HEK293 (cell line): ENCODE measurements around the gene TM6SF1.

ENCODE experiments used
- CTCF ChIA-PET: fragments of 350-600 bp; formaldehyde crosslinking; extraction: SDS; loops from one replicate; lab custom pipeline; 2021; ENCODE audit warnings: antibody characterized with exemption; lab: Yijun Ruan, JAX
- POLR2A ChIA-PET: fragments of 300-600 bp; formaldehyde crosslinking; extraction: SDS; loops from one replicate; lab custom pipeline; 2020; ENCODE audit warnings: antibody characterized with exemption, inconsistent platforms; lab: Yijun Ruan, JAX
- H3K27ac ChIP-seq: fragments of 200-500 bp; sonication (Bioruptor generic); 2 replicates; pipeline ENCODE4 v1.5.1; 2014; ENCODE audit warnings: low read depth, low read length, control low read depth, inconsistent platforms; ENCODE audit errors: extremely low read depth
- H3K36me3 ChIP-seq, 2 experiments: fragments of 200-500 bp in 1 of 2; sonication (Bioruptor generic) in 1 of 2; 1 replicate in 1 of 2; 2 replicates in 1 of 2; pipeline ENCODE4 v1.5.1; 2014 to 2017; ENCODE audit warnings: inconsistent platforms in 2 of 2, low read length in 2 of 2; ENCODE audit not compliant: control insufficient read depth in 2 of 2, insufficient read depth in 1 of 2
- H3K4me1 ChIP-seq: fragments of 200-500 bp; sonication (Bioruptor generic); 2 replicates; pipeline ENCODE4 v1.5.1; 2014; ENCODE audit warnings: mild to moderate bottlenecking, low read length, inconsistent platforms; ENCODE audit not compliant: control insufficient read depth, insufficient read depth
- H3K4me3 ChIP-seq: 2 replicates; pipeline ENCODE4 v1.5.1; 2011; ENCODE audit warnings: low read depth, mild to moderate bottlenecking, control low read depth, low read length, moderate library complexity
- H3K9me3 ChIP-seq: fragments of 200-500 bp; sonication (Bioruptor generic); 2 replicates; pipeline ENCODE4 v1.5.1; 2014; ENCODE audit warnings: low read depth, low read length, inconsistent platforms; ENCODE audit not compliant: control insufficient read depth, insufficient read depth
- KLF10 ChIP-seq: fragments of 450-650 bp; IDR thresholded peaks from 2 replicates; pipeline ENCODE4 v1.5.1; 2018; ENCODE audit warnings: missing biosample characterization, mild to moderate bottlenecking, missing genetic modification characterization
- PRDM1 ChIP-seq: fragments of 450-650 bp; formaldehyde crosslinking; IDR thresholded peaks from 2 replicates; pipeline ENCODE4; 2016; ENCODE audit warnings: missing biosample characterization, missing genetic modification characterization
- SP3 ChIP-seq: fragments of 450-650 bp; formaldehyde crosslinking; IDR thresholded peaks from 2 replicates; pipeline ENCODE4 v1.5.1; 2016; ENCODE audit warnings: missing biosample characterization, missing genetic modification characterization
- SP7 ChIP-seq: fragments of 450-650 bp; formaldehyde crosslinking; IDR thresholded peaks from 2 replicates; pipeline ENCODE4 v1.5.1; 2016; ENCODE audit warnings: missing biosample characterization, missing genetic modification characterization
- ZNF146 ChIP-seq: fragments of 450-650 bp; formaldehyde crosslinking; IDR thresholded peaks from 2 replicates; pipeline ENCODE4 v1.5.1; 2016; ENCODE audit warnings: missing biosample characterization, missing genetic modification characterization
- ZNF433 ChIP-seq: fragments of 450-650 bp; formaldehyde crosslinking; IDR thresholded peaks from 2 replicates; pipeline ENCODE4 v1.5.1; 2016; ENCODE audit warnings: missing biosample characterization, missing genetic modification characterization, low read depth
- ZNF510 ChIP-seq: fragments of 450-650 bp; formaldehyde crosslinking; IDR thresholded peaks from 2 replicates; pipeline ENCODE4 v1.5.1; 2018; ENCODE audit warnings: mild to moderate bottlenecking, missing genetic modification characterization, missing biosample characterization; ENCODE audit not compliant: insufficient replicate concordance
- ZNF555 ChIP-seq: fragments of 450-650 bp; formaldehyde crosslinking; conservative IDR thresholded peaks from 2 replicates; pipeline ENCODE4 v1.5.1; 2017; ENCODE audit warnings: missing biosample characterization, mild to moderate bottlenecking, missing genetic modification characterization, inconsistent platforms
- ZNF560 ChIP-seq: fragments of 450-650 bp; formaldehyde crosslinking; IDR thresholded peaks from 2 replicates; pipeline ENCODE4 v1.5.1; 2017; ENCODE audit warnings: missing biosample characterization, missing genetic modification characterization, borderline replicate concordance
- ZNF600 ChIP-seq: fragments of 450-650 bp; formaldehyde crosslinking; IDR thresholded peaks from 2 replicates; pipeline ENCODE4 v1.5.1; 2016; ENCODE audit warnings: missing biosample characterization, missing genetic modification characterization
- ZNF701 ChIP-seq: fragments of 450-650 bp; formaldehyde crosslinking; IDR thresholded peaks from 2 replicates; pipeline ENCODE4 v1.5.1; 2016; ENCODE audit warnings: missing biosample characterization, missing genetic modification characterization
- ZNF707 ChIP-seq: fragments of 450-650 bp; formaldehyde crosslinking; IDR thresholded peaks from 2 replicates; pipeline ENCODE4 v1.5.1; 2016; ENCODE audit warnings: missing biosample characterization, missing genetic modification characterization
- ZSCAN30 ChIP-seq: fragments of 450-650 bp; IDR thresholded peaks from 2 replicates; pipeline ENCODE4 v1.5.1; 2018; ENCODE audit warnings: missing biosample characterization, mild to moderate bottlenecking, missing genetic modification characterization, moderate library complexity
- ZXDB ChIP-seq: fragments of 450-650 bp; formaldehyde crosslinking; IDR thresholded peaks from 2 replicates; pipeline ENCODE4 v1.5.1; 2016; ENCODE audit warnings: missing biosample characterization, missing genetic modification characterization
- TF ChIP-seq, protein P1 (sequence below): fragments of 450-650 bp; formaldehyde crosslinking; IDR thresholded peaks from 2 replicates; pipeline ENCODE4 v1.5.1; 2017; ENCODE audit warnings: missing biosample characterization, mild to moderate bottlenecking, missing genetic modification characterization, moderate library complexity
- TF ChIP-seq, protein P2 (sequence below): fragments of 450-650 bp; formaldehyde crosslinking; IDR thresholded peaks from 2 replicates; pipeline ENCODE4 v1.5.1; 2016; ENCODE audit warnings: missing biosample characterization, missing genetic modification characterization

TM6SF1 gene

DNA sequence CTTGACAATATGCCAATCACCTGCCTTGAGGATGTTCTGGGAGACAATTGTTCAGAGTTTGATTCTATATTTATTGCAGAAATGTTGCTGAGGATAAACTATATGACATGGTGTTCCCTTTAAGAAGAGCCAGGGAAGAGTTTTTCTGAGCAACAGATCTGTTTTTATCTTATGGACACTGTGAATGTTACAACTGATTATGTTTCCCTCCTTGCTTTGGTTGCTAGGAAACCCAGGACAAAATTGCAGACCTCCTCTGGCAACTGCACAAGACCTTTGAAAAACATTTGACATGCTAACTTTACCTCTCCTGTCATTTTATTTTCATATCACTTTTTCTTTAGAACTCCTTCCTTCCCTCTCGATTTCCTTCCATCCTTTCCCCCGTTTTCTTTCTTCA lies 8.2 kb upstream of the TM6SF1 start:
- H3K9me3 ChIP-seq, result no peaks in the 10 kb centered on the region
- ChIA-PET CTCF (no interaction called here), POLR2A (no interaction called here)
- no peak overlapping the region for H3K4me3 ChIP-seq
- TF ChIP-seq PRDM1 (tag by site-specific recombination) (peak; percentile 72; the same call in 1 of the 2 replicates), ZSCAN30 (no peak)
- H3K4me1 ChIP-seq, result no peaks in the 10 kb centered on the region
- no peaks in the 10 kb centered on the region for H3K36me3 ChIP-seq
- no peak overlapping the region for H3K27ac ChIP-seq

DNA sequence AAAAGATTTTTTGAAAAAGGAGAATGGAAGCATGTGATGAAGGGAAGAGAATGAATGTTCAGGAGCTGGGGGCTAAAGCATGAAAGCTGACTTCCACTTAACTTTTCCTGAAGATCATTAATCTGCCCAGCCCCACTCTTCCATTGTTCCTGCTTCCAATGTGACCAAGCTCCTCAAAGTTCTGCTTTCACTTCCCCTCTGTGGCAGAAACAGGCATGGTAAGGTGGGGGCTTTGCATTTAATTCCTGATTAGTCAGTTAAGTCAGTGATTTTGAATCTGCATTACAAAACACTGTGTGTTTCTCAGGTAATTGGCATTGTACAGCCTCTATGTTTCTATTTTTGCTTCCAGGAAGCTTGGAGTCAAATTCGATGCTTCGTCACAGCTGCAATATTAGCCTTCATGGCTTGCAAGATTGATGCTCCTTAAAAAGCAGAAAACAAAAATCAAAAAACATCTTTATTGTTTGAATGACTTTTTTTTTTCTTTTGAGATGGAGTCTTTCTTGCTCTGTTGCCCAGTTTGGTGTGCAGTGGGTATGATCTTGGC lies 7.3 kb upstream of the TM6SF1 start:
- CTCF ChIA-PET, result interaction anchor here (1.0 kb wide), 1 partner anchor 14 kb away, joined by 4 read pairs; no protein-coding TSS in a partner anchor
- TF ChIP-seq ZNF600 (tag by site-specific recombination) (no peak), ZNF701 (tag by site-specific recombination) (no peak), ZNF510 (tag by site-specific recombination) (no peak), ZNF555 (tag by site-specific recombination) (no peak), ZNF560 (no peak), SP7 (tag by site-specific recombination) (no peak)
- POLR2A ChIA-PET, result no interaction called here
- H3K4me3 ChIP-seq, result no peak overlapping the region
- H3K4me1 ChIP-seq, result no peaks in the 10 kb centered on the region
- H3K36me3 ChIP-seq, result no peaks in the 10 kb centered on the region
- no peak overlapping the region for H3K27ac ChIP-seq
- no peaks in the 10 kb centered on the region for H3K9me3 ChIP-seq

DNA sequence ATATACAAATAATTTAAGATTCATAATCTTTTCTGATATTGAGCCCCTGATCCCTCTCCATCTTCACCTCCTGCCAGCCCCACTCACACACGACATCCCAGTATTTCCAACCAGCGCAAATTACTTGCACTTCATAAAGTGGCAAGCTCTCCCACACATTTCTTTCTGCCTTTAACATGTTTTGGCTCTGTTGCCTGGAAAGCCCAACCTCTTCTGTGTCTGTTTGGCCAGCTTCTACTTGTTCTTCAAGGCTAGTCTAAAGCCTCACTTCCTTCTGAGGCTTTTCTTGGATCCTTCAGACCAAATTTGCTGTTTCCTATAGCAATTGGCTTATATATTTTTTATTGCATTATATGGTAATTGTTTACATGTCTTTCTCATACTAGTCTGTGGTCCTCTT lies 5.1 kb upstream of the TM6SF1 start:
- H3K9me3 ChIP-seq, result no peaks in the 10 kb centered on the region
- H3K36me3 ChIP-seq, result no peaks in the 10 kb centered on the region
- TF ChIP-seq KLF10, result no peak
- TF ChIP-seq, protein P1, sequence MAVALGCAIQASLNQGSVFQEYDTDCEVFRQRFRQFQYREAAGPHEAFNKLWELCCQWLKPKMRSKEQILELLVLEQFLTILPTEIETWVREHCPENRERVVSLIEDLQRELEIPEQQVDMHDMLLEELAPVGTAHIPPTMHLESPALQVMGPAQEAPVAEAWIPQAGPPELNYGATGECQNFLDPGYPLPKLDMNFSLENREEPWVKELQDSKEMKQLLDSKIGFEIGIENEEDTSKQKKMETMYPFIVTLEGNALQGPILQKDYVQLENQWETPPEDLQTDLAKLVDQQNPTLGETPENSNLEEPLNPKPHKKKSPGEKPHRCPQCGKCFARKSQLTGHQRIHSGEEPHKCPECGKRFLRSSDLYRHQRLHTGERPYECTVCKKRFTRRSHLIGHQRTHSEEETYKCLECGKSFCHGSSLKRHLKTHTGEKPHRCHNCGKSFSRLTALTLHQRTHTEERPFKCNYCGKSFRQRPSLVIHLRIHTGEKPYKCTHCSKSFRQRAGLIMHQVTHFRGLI (tag by site-specific recombination), result peak; percentile 71
- no peak overlapping the region for H3K27ac ChIP-seq
- ChIA-PET CTCF (interaction anchor here (0.6 kb wide), 1 partner anchor 1015 kb away, joined by 3 read pairs; no protein-coding TSS in a partner anchor), POLR2A (no interaction called here)
- H3K4me3 ChIP-seq, result no peak overlapping the region
- H3K4me1 ChIP-seq, result no peaks in the 10 kb centered on the region

DNA sequence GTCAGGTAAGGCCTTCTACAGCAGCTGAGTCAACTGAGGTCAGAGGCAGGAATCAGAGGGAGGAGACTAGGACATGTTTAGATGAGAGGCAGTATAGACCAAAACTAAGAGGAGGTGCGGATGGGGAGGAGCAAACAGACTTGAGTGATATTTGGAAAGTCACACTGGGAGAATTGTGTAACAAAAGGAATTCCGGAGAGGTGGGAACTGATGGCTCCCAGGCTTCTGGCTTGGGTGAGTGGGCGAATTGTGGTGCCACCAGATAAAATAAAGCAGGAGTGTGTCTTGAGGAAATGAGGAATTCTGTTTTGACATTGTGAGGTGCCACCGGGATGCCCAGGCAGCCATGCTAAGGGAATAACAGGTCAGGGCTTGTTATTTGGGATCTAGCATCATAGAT lies 3.3 kb upstream of the TM6SF1 start:
- H3K9me3 ChIP-seq, result no peaks in the 10 kb centered on the region
- TF ChIP-seq ZNF707 (tag by site-specific recombination) (no peak), ZNF146 (tag by site-specific recombination) (no peak), ZNF433 (no peak), ZXDB (tag by site-specific recombination) (no peak), SP3 (no peak), ZNF510 (tag by site-specific recombination) (no peak)
- TF ChIP-seq, protein P2, sequence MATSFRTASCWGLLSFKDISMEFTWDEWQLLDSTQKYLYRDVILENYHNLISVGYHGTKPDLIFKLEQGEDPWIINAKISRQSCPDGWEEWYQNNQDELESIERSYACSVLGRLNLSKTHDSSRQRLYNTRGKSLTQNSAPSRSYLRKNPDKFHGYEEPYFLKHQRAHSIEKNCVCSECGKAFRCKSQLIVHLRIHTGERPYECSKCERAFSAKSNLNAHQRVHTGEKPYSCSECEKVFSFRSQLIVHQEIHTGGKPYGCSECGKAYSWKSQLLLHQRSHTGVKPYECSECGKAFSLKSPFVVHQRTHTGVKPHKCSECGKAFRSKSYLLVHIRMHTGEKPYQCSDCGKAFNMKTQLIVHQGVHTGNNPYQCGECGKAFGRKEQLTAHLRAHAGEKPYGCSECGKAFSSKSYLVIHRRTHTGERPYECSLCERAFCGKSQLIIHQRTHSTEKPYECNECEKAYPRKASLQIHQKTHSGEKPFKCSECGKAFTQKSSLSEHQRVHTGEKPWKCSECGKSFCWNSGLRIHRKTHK (tag by site-specific recombination), result no peak
- ChIA-PET CTCF (no interaction called here), POLR2A (no interaction called here)
- H3K27ac ChIP-seq, result no peak overlapping the region
- H3K36me3 ChIP-seq, result no peaks in the 10 kb centered on the region
- no peak overlapping the region for H3K4me3 ChIP-seq
- no peaks in the 10 kb centered on the region; the same call in 1 of the 2 replicates for H3K4me1 ChIP-seq
